H1 (cell line): ENCODE data around the gene PGM2.

Source experiments
- CREB1 ChIP-seq: IDR thresholded peaks from 2 replicates; pipeline ENCODE4 v1.6.1; 2012; ENCODE audit warnings: inconsistent platforms
- POLR2A ChIP-seq, 2 experiments: IDR thresholded peaks; 1 replicate in 1 of 2; 2 replicates in 1 of 2; pipeline ENCODE4 v1.6.1; 2011; ENCODE audit warnings: low read depth in 2 of 2, low read length in 2 of 2, mild to moderate bottlenecking in 2 of 2; ENCODE audit errors: control extremely low read depth in 1 of 2
- POLR2AphosphoS5 ChIP-seq: IDR thresholded peaks from 2 replicates; pipeline ENCODE4 v1.6.1; 2011; ENCODE audit warnings: low read depth, low read length
- RXRA ChIP-seq: IDR thresholded peaks from 2 replicates; pipeline ENCODE4 v1.6.1; 2011; ENCODE audit warnings: low read depth, mild to moderate bottlenecking, low read length, moderate library complexity; ENCODE audit not compliant: insufficient read depth
- TAF1 ChIP-seq: IDR thresholded peaks from 2 replicates; pipeline ENCODE4 v1.6.1; 2011; ENCODE audit warnings: mild to moderate bottlenecking, low read depth, low read length
- TF ChIP-seq, protein P1 (sequence below): IDR thresholded peaks from 2 replicates; pipeline ENCODE4 v1.6.1; 2012; ENCODE audit warnings: inconsistent platforms
- TF ChIP-seq, protein P2 (sequence below): IDR thresholded peaks from 2 replicates; pipeline ENCODE4 v1.6.1; 2012; ENCODE audit warnings: low read length, inconsistent platforms
- TF ChIP-seq, protein P3 (sequence below), 3 experiments: IDR thresholded peaks; 1 replicate in 2 of 3; 2 replicates in 1 of 3; pipeline versions ENCODE4 v1.5.1 to v1.6.1; 2011; ENCODE audit warnings: low read length in 3 of 3, mild to moderate bottlenecking in 3 of 3, inconsistent platforms in 2 of 3, low read depth in 1 of 3, moderate library complexity in 1 of 3; ENCODE audit not compliant: insufficient read depth in 1 of 3; ENCODE audit errors: control extremely low read depth in 1 of 3

DNA sequence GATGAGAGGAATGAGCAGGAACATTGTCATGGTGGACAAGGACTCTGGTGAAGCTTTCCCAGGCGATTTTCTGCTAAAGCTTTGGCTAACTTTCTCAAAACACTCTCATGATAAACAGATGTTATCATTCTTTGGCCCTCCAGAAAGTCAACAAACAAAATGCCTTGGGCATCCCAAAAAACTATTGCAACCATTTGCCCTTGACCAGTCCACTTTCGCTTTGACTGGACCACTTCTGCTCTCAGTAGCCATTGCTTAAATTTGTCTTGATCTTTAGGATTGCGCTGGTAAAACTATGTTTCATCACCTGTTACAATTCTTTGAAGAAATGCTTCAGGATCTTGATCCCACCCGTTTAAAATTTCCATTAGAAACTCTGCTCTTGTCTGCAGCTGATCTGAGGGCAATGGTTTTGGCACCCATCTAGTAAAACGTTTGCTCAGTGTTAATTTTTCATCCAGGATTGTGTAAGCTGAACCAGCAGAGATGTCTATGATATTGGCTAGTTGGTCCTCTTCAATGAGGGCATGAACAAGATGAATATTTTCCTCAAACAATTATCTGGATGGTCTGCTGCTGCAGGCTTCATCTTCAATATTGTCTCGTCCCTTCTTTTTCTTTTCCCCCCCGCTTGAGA lies 79.2 kb downstream of the PGM2 start:
- TF ChIP-seq, protein P1, sequence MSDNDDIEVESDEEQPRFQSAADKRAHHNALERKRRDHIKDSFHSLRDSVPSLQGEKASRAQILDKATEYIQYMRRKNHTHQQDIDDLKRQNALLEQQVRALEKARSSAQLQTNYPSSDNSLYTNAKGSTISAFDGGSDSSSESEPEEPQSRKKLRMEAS, result no peak
- no peak for TF ChIP-seq TAF1
- TF ChIP-seq RXRA, result no peak
- TF ChIP-seq, protein P2, sequence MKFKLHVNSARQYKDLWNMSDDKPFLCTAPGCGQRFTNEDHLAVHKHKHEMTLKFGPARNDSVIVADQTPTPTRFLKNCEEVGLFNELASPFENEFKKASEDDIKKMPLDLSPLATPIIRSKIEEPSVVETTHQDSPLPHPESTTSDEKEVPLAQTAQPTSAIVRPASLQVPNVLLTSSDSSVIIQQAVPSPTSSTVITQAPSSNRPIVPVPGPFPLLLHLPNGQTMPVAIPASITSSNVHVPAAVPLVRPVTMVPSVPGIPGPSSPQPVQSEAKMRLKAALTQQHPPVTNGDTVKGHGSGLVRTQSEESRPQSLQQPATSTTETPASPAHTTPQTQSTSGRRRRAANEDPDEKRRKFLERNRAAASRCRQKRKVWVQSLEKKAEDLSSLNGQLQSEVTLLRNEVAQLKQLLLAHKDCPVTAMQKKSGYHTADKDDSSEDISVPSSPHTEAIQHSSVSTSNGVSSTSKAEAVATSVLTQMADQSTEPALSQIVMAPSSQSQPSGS, result no peak
- no peak for TF ChIP-seq POLR2A (IDR thresholded peaks at IDR 0.05; ENCODE audit: control extremely low read depth in 1 of 2, low read depth in 2 of 2, low read length in 2 of 2)
- TF ChIP-seq, protein P3, sequence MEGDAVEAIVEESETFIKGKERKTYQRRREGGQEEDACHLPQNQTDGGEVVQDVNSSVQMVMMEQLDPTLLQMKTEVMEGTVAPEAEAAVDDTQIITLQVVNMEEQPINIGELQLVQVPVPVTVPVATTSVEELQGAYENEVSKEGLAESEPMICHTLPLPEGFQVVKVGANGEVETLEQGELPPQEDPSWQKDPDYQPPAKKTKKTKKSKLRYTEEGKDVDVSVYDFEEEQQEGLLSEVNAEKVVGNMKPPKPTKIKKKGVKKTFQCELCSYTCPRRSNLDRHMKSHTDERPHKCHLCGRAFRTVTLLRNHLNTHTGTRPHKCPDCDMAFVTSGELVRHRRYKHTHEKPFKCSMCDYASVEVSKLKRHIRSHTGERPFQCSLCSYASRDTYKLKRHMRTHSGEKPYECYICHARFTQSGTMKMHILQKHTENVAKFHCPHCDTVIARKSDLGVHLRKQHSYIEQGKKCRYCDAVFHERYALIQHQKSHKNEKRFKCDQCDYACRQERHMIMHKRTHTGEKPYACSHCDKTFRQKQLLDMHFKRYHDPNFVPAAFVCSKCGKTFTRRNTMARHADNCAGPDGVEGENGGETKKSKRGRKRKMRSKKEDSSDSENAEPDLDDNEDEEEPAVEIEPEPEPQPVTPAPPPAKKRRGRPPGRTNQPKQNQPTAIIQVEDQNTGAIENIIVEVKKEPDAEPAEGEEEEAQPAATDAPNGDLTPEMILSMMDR (IDR thresholded peaks at IDR 0.05; ENCODE audit: control extremely low read depth in 1 of 3, insufficient read depth in 1 of 3, low read depth in 1 of 3, low read length in 3 of 3), result no peak
- no peak for TF ChIP-seq CREB1
- TF ChIP-seq POLR2AphosphoS5, result no peak
